Activated CD4-positive, alpha-beta T cell treated with anti-CD3 and anti-CD28 coated beads for 48 hours (primary cell): ENCODE data around the gene GID4.
A peak's percentile ranks its signal among the peaks of the same experiment; 100 is the strongest.

Experiments
- DNase-seq: peaks from one replicate; pipeline ENCODE4 v3.0.0-alpha.2; 2020

The GID4 gene

GRCh38 chr17:18018411-18018921 is 20.7 kb upstream of the GID4 start:
- no peak for DNase-seq

- no peak for DNase-seq
Observed at GRCh38 chr17:18019838-18020154, 19.4 kb upstream of the GID4 start.

GRCh38 chr17:18020971-18021370 is 18.2 kb upstream of the GID4 start:
- no peak for DNase-seq

- DNase-seq: no peak
Observed at GRCh38 chr17:18021372-18021771, 17.8 kb upstream of the GID4 start.

- peak; percentile 50 for DNase-seq
Observed at GRCh38 chr17:18025241-18025944, 13.8 kb upstream of the GID4 start.

- no peak for DNase-seq
Observed at GRCh38 chr17:18025945-18026776, 13.0 kb upstream of the GID4 start.

GRCh38 chr17:18027280-18027679 is 11.9 kb upstream of the GID4 start:
- no peak for DNase-seq

- DNase-seq: no peak
Observed at GRCh38 chr17:18028114-18028951, 10.9 kb upstream of the GID4 start.

GRCh38 chr17:18028952-18029540 is 10.2 kb upstream of the GID4 start:
- DNase-seq: no peak

- no peak for DNase-seq
Observed at GRCh38 chr17:18031955-18032354, 7.3 kb upstream of the GID4 start.

GRCh38 chr17:18033442-18034099 is 5.6 kb upstream of the GID4 start:
- DNase-seq: peak; percentile 53

GRCh38 chr17:18035704-18036103 is 3.5 kb upstream of the GID4 start:
- DNase-seq: no peak

GRCh38 chr17:18037486-18037885 is 1.7 kb upstream of the GID4 start:
- no peak for DNase-seq

- peak; percentile 32 for DNase-seq
Observed at GRCh38 chr17:18038149-18038850, 908 bp upstream of the GID4 start.

GRCh38 chr17:18039535-18040260 is 490 bp downstream of the GID4 start:
- peak; percentile 40 for DNase-seq

GRCh38 chr17:18040261-18040858 is 1.2 kb downstream of the GID4 start:
- no peak for DNase-seq

- DNase-seq: no peak
Observed at GRCh38 chr17:18041776-18042175, 2.6 kb downstream of the GID4 start.

GRCh38 chr17:18042983-18043382 is 3.8 kb downstream of the GID4 start:
- DNase-seq: no peak

- DNase-seq: no peak
Observed at GRCh38 chr17:18043491-18043890, 4.3 kb downstream of the GID4 start.

- no peak for DNase-seq
Observed at GRCh38 chr17:18044609-18045008, 5.4 kb downstream of the GID4 start.
